ENCODE data around the gene PAQR9.

PAQR9 gene

DNA sequence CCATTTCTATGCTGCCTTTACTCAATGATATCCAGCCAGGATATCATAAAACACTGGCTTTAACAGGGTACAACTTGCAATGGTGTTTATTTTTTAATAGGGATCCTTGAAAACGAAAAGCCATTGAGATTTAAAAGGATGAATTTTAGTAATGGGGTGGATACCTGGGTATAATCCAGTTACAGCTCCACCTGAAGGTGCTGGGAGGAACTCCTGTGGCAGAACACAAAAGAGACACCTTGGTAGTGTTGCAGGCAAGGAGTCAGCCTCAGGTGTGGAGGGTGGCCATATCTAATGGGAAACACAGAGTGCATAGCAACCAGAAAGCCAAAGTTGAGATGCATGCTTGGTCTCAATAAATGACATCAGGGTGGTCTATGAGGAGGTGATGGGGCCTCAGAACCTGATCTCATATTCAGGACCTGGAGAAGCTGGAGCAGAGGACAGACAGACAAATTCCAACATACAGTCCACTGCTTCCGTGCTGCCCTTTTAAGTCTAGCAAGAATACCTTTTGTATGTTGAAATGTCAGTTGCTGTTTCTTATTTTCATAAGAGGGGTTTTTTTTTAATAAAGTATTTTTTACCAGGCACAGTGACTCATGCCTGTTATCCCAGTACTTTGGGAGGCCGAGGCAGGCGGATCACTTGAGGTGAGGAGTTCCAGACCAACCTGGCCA lies 12.0 kb upstream of the PAQR9 start:
- Mint-ChIP-seq H3K27me3 (peaks cover 55% of the 10 kb centered on the region), H3K4me1 (no peaks in the 10 kb centered on the region), H3K36me3 (ENCODE audit: insufficient read depth) (no peaks in the 10 kb centered on the region), H3K27ac (ENCODE audit: low read depth) (no peak overlapping the region), H3K9me3 (no peaks in the 10 kb centered on the region), H3K4me3 (no peak overlapping the region)
- ATAC-seq (replicated peaks; ENCODE audit: extremely low read depth, poor library complexity, severe bottlenecking) (no peak), DNase-seq (ENCODE audit: low spot score in 2 of 2) (no peak)

DNA sequence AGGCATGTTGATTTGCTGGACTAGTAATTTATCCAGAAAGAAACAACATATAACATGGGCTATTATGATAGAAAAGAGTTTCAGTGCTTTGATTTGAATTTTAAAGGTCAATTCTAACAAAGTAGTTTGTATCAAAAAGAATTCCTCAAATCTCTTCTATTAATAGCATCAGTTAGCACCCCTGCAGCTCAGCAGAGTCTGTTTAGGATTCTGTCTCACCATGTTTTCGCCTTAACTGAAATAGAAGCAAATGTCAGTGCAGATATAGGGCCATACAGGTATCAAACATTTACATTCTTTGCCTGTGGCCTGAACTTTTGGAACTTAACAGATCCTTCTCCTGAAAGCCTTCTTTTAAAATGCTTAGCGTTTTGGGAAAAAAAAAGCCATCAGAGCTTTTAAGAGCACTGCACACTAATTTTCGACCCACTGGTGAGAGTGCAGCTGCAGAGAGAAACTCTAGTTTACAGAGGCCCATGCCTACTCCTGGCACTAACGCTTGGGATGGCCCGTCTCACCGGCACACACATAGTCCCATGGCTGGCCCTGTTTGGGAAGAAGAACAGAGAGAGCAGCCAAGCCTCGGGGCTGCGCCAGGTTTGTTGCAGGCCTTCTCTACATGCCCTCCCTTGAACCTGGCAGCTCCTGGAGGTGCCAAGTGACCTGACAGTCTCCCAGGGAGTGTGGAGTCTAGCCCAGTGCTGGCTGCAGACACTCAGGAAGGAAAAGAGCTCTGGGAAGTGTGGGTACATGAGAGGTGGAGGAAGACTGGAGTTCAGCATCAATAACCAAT lies 9.9 kb upstream of the PAQR9 start:
- Mint-ChIP-seq H3K36me3 (ENCODE audit: insufficient read depth) (no peaks in the 10 kb centered on the region), H3K4me1 (no peaks in the 10 kb centered on the region), H3K27ac (ENCODE audit: low read depth) (no peak overlapping the region)

GRCh38 chr3:142972092-142972753 lies 8.7 kb upstream of the PAQR9 start:
- Mint-ChIP-seq H3K27ac (ENCODE audit: low read depth) (no peak overlapping the region), H3K4me1 (no peaks in the 10 kb centered on the region), H3K36me3 (ENCODE audit: insufficient read depth) (no peaks in the 10 kb centered on the region), H3K9me3 (no peaks in the 10 kb centered on the region), H3K27me3 (peaks cover 68% of the 10 kb centered on the region), H3K4me3 (no peak overlapping the region)
- no peak for ATAC-seq (replicated peaks; ENCODE audit: extremely low read depth, poor library complexity, severe bottlenecking)
- no peak for DNase-seq (ENCODE audit: low spot score in 2 of 2)

More for the DNA sequence above, 9.9 kb upstream of the PAQR9 start:
- peaks cover 63% of the 10 kb centered on the region for H3K27me3 Mint-ChIP-seq
- no peaks in the 10 kb centered on the region for H3K9me3 Mint-ChIP-seq
- no peak for ATAC-seq (replicated peaks; ENCODE audit: extremely low read depth, poor library complexity, severe bottlenecking)
- no peak for DNase-seq (ENCODE audit: low spot score in 2 of 2)
- no peak overlapping the region for H3K4me3 Mint-ChIP-seq

DNA sequence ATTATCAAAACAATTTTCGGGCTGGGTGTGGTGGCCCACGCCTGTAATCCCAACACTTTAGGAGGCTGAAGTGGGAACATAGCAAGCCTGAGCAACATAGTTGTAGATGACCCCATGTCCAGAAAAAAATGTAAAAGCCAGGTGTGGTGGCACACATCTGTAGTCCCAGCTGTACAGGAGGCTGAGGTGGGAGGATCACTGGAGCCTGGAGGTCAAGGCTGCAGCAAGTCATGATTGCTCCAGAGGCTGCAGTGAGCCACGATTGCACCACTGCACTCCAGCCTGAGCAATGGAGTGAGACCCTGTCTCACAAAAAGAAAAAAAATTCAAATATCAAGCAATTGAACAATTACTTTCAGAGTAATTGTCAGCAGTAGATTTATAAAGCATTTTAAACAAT lies 8.0 kb upstream of the PAQR9 start:
- H3K4me3 Mint-ChIP-seq = no peak overlapping the region
- no peaks in the 10 kb centered on the region for H3K36me3 Mint-ChIP-seq (ENCODE audit: insufficient read depth)
- H3K27me3 Mint-ChIP-seq = peaks cover 76% of the 10 kb centered on the region
- DNase-seq (ENCODE audit: low spot score in 2 of 2) (no peak), ATAC-seq (replicated peaks; ENCODE audit: extremely low read depth, poor library complexity, severe bottlenecking) (no peak)
- no peaks in the 10 kb centered on the region for H3K9me3 Mint-ChIP-seq
- no peak overlapping the region for H3K27ac Mint-ChIP-seq (ENCODE audit: low read depth)
- H3K4me1 Mint-ChIP-seq = no peaks in the 10 kb centered on the region

DNA sequence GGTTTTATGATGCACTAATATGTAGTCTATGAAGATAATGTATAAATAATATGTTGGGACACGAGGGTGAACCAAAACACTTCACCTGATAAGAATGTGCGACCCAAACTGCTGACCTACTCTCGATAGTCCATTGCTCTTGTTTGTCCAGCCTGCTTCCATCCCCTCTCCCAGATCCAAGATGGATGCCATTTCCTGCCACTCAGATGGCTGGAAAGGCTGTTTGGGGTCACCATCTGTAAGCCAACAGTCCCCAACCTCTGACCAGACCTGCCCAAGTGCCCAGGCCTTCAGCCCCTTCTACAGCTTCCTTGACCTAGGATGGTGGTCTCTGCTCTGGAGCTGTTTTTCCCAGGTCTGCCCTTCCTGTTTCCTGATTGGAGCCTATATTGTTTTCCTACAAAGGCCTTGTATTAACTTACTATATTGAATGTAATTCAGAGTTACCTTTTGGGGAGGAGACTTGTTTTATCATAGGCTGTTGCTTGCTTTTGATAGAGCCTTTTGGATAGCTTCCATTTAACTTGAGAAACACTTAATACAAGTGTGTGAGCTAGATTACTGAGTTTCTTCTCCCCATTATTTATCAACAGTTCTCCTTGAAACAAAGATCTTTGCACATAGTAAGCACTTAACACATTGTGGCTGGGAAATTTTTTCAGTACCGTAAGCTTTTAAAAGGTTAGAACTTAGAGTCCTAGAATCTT lies 5.0 kb upstream of the PAQR9 start:
- Mint-ChIP-seq H3K36me3 (ENCODE audit: insufficient read depth) (no peaks in the 10 kb centered on the region), H3K4me1 (no peaks in the 10 kb centered on the region), H3K9me3 (no peaks in the 10 kb centered on the region), H3K27ac (ENCODE audit: low read depth) (no peak overlapping the region), H3K27me3 (peaks cover 83% of the 10 kb centered on the region), H3K4me3 (no peak overlapping the region)
- ATAC-seq (replicated peaks; ENCODE audit: extremely low read depth, poor library complexity, severe bottlenecking) (no peak), DNase-seq (ENCODE audit: low spot score in 2 of 2) (no peak)

GRCh38 chr3:142966808-142967207 lies 3.3 kb upstream of the PAQR9 start:
- Mint-ChIP-seq H3K27ac (ENCODE audit: low read depth) (no peak overlapping the region), H3K36me3 (ENCODE audit: insufficient read depth) (peaks cover 4% of the 10 kb centered on the region), H3K4me3 (no peak overlapping the region), H3K27me3 (peaks cover 80% of the 10 kb centered on the region), H3K9me3 (no peaks in the 10 kb centered on the region), H3K4me1 (peaks cover 10% of the 10 kb centered on the region)
- no peak for DNase-seq (ENCODE audit: low spot score in 2 of 2)
- ATAC-seq (replicated peaks; ENCODE audit: extremely low read depth, poor library complexity, severe bottlenecking) = no peak

DNA sequence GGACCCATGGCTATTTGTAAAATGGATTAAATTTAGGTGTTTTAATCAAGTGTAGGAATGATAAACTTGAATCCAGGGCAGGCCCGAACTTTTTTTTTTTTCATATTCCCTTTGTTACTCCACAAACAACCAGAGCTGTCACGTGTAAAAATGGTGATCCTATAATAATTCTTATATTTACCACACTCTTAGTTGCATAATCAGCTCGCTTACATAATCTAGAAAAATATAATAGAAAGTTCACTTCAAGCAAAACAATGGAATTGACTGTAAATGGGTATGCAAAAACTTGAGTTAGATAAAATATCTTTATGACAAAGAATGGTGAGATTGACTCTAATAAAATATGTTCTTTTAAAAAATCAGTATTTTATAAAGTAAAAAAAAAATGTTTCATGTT lies 2.1 kb upstream of the PAQR9 start:
- H3K9me3 Mint-ChIP-seq = no peaks in the 10 kb centered on the region
- no peak overlapping the region for H3K27ac Mint-ChIP-seq (ENCODE audit: low read depth)
- peaks cover 4% of the 10 kb centered on the region for H3K36me3 Mint-ChIP-seq (ENCODE audit: insufficient read depth)
- no peak overlapping the region for H3K4me3 Mint-ChIP-seq
- peaks cover 11% of the 10 kb centered on the region for H3K4me1 Mint-ChIP-seq
- no peak for ATAC-seq (replicated peaks; ENCODE audit: extremely low read depth, poor library complexity, severe bottlenecking)
- peaks cover 80% of the 10 kb centered on the region for H3K27me3 Mint-ChIP-seq
- no peak for DNase-seq (ENCODE audit: low spot score in 2 of 2)

DNA sequence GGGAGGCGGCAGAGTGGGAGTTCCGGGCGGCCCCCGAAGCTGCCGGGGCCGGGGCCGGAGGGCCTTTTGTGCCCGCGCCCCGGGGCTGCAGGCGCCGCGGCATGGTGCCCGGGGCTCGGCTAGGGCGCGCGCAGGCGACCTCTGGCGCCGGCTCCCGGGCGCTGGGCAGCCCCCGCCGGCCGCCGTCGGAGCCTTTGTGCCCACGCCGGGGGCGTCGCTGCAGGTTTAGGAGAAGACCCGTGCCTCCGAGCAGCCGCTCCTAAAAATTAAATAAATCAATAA lies 299 bp downstream of the PAQR9 start:
- no peaks in the 10 kb centered on the region for H3K9me3 Mint-ChIP-seq
- H3K27ac Mint-ChIP-seq (ENCODE audit: low read depth) = no peak overlapping the region
- DNase-seq (ENCODE audit: low spot score in 2 of 2) (no peak), ATAC-seq (replicated peaks; ENCODE audit: extremely low read depth, poor library complexity, severe bottlenecking) (peak; percentile 16)
- H3K4me3 Mint-ChIP-seq = peak overlapping the region; percentile 80
- H3K27me3 Mint-ChIP-seq = peaks cover 85% of the 10 kb centered on the region
- peaks cover 11% of the 10 kb centered on the region for H3K4me1 Mint-ChIP-seq
- H3K36me3 Mint-ChIP-seq (ENCODE audit: insufficient read depth) = peaks cover 4% of the 10 kb centered on the region

GRCh38 chr3:142962520-142963233 lies 797 bp downstream of the PAQR9 start:
- H3K9me3 Mint-ChIP-seq = no peaks in the 10 kb centered on the region
- H3K36me3 Mint-ChIP-seq (ENCODE audit: insufficient read depth) = peaks cover 4% of the 10 kb centered on the region
- peak overlapping the region; percentile 80 for H3K4me3 Mint-ChIP-seq
- DNase-seq (ENCODE audit: low spot score in 2 of 2) (no peak), ATAC-seq (replicated peaks; ENCODE audit: extremely low read depth, poor library complexity, severe bottlenecking) (no peak)
- peaks cover 11% of the 10 kb centered on the region for H3K4me1 Mint-ChIP-seq
- H3K27ac Mint-ChIP-seq (ENCODE audit: low read depth) = no peak overlapping the region
- peaks cover 88% of the 10 kb centered on the region for H3K27me3 Mint-ChIP-seq

DNA sequence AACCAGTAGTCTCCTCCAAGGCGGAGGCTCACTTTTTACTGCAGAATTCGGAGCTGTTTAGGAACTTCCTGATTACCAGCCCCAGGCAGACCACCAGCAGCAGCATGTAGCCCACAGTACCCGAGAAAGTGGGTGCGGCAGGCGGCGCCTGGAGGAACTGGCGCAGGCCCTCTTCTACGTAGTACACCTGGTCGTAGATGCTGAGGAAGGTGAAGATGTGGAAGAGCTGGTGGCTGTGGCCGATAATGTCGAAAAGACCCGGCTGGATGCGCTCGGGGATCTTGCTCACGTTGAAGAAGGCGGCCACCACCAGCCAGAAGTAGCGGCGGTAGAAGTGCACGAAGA lies 1.3 kb downstream of the PAQR9 start:
- Mint-ChIP-seq H3K4me3 (peak overlapping the region; percentile 80), H3K9me3 (no peaks in the 10 kb centered on the region), H3K27me3 (peaks cover 92% of the 10 kb centered on the region), H3K36me3 (ENCODE audit: insufficient read depth) (peaks cover 4% of the 10 kb centered on the region), H3K27ac (ENCODE audit: low read depth) (no peak overlapping the region), H3K4me1 (peaks cover 11% of the 10 kb centered on the region)
- no peak for DNase-seq (ENCODE audit: low spot score in 2 of 2)
- ATAC-seq (replicated peaks; ENCODE audit: extremely low read depth, poor library complexity, severe bottlenecking) = no peak

DNA sequence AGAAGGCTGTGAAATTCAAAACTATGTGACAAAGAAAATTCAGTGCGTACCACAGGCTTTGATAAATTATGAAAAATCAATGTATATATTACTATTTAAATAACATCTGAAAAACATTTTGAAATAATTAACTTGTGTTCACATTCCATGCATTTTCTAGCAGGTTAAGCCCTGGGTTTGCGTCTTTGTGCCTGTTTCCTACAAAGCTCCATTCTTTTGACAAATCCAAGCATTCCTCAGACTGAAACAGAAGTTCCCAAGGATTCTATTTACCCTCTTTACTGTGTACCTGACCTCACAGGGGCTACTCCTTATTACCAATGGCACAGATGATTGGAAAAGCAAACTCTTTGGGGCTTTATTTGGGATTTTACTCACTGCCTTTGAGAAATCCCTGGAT lies 1.9 kb downstream of the PAQR9 start:
- DNase-seq (ENCODE audit: low spot score in 2 of 2) = no peak
- Mint-ChIP-seq H3K4me3 (peak overlapping the region; percentile 80), H3K9me3 (no peaks in the 10 kb centered on the region), H3K36me3 (ENCODE audit: insufficient read depth) (peaks cover 4% of the 10 kb centered on the region), H3K27ac (ENCODE audit: low read depth) (no peak overlapping the region), H3K4me1 (peaks cover 11% of the 10 kb centered on the region), H3K27me3 (peaks cover 90% of the 10 kb centered on the region)
- no peak for ATAC-seq (replicated peaks; ENCODE audit: extremely low read depth, poor library complexity, severe bottlenecking)

- Mint-ChIP-seq H3K4me1 (peaks cover 11% of the 10 kb centered on the region), H3K27ac (ENCODE audit: low read depth) (no peak overlapping the region), H3K36me3 (ENCODE audit: insufficient read depth) (peaks cover 4% of the 10 kb centered on the region), H3K9me3 (no peaks in the 10 kb centered on the region), H3K27me3 (peaks cover 79% of the 10 kb centered on the region), H3K4me3 (no peak overlapping the region)
- DNase-seq (ENCODE audit: low spot score in 2 of 2) (no peak), ATAC-seq (replicated peaks; ENCODE audit: extremely low read depth, poor library complexity, severe bottlenecking) (no peak)
Observed at GRCh38 chr3:142960322-142960850, 3.1 kb downstream of the PAQR9 start.

Data from central memory CD8-positive, alpha-beta T cell (primary cell).